Camera-type eye (tissue), 1 donor: ENCODE measurements around the gene FAM200C. TPM values are rescaled to one million over a fixed set of nuclear protein-coding genes. Genes with fewer than 3 reads are reported as not detected.

Experiments
- total RNA-seq: library from RNA; depleted of rRNA; stranded (reverse); fragments of >200 nt; gene quantifications from one replicate; pipeline ENCODE4 v1.2.3, GENCODE V29; 2014

The FAM200C gene
- total RNA-seq: 25.1 TPM

GRCh38 chr5:160399402-160400353 is at the start of gene FAM200C:
Gene FAM200C, minus strand, starts transcription at chr5:160400054. Its CDS starts 4,564 bp downstream, at chr5:160395490.

GRCh38 chr5:160421625-160422258 is 21.9 kb upstream of the FAM200C start, which contains the start of gene PTTG1:
Gene PTTG1, plus strand, starts transcription at chr5:160421855. Its CDS starts 458 bp downstream, at chr5:160422313.

GRCh38 chr5:160418561-160419457 is 19.0 kb upstream of the FAM200C start, which contains the start of gene SLU7:
Gene SLU7, minus strand, starts transcription at chr5:160419081. Its CDS starts 3,787 bp downstream, at chr5:160415294.

GRCh38 chr5:160369990-160370712 is 29.7 kb downstream of the FAM200C start, which contains the start of gene C1QTNF2:
Gene C1QTNF2, minus strand, starts transcription at chr5:160370626. Its CDS starts 15,615 bp downstream, at chr5:160355011.

Other genes with a start within 250 kb of the FAM200C start
- not detected for gene FABP6, start 170.5 kb downstream of the FAM200C start, total RNA-seq
- 10.8 TPM for gene CCNJL, start 87.5 kb downstream of the FAM200C start, total RNA-seq
- gene C1QTNF2, start 29.4 kb downstream of the FAM200C start, total RNA-seq: 16.9 TPM
- 71.6 TPM for gene SLU7, start 19.0 kb upstream of the FAM200C start, total RNA-seq
- gene PTTG1, start 21.8 kb upstream of the FAM200C start, total RNA-seq: 23.8 TPM